Hepatocyte (in vitro differentiated cells): Measurements from ENCODE around the gene ARHGAP25. TPM values are rescaled to one million over a fixed set of nuclear protein-coding genes. Genes with fewer than 3 reads are reported as not detected.

ENCODE experiments used
- DNase-seq: peaks from one replicate; pipeline ENCODE4 v3.0.0-alpha.2; 2016; ENCODE audit warnings: low spot score
- H2AFZ ChIP-seq: fragments of 200-600 bp; sonication (generic); 2 replicates; pipeline ENCODE4 v1.6.0; 2016; ENCODE audit warnings: antibody characterized with exemption, mild to moderate bottlenecking
- H3K27ac ChIP-seq: fragments of 200-600 bp; sonication (generic); 2 replicates; pipeline ENCODE4 v1.5.1; 2016; ENCODE audit warnings: mild to moderate bottlenecking
- H3K27me3 ChIP-seq: fragments of 200-600 bp; sonication (generic); 2 replicates; pipeline ENCODE4 v1.6.1; 2016
- H3K36me3 ChIP-seq: fragments of 200-600 bp; sonication (generic); replicated peaks from 2 replicates; pipeline ENCODE4 v1.5.1; 2016; ENCODE audit warnings: low read depth; ENCODE audit not compliant: insufficient read depth
- H3K4me1 ChIP-seq: fragments of 200-600 bp; sonication (generic); 2 replicates; pipeline ENCODE4 v1.5.1; 2016; ENCODE audit warnings: mild to moderate bottlenecking, moderate library complexity; ENCODE audit not compliant: insufficient read depth
- H3K4me2 ChIP-seq: fragments of 200-600 bp; sonication (generic); 2 replicates; pipeline ENCODE4 v1.6.0; 2016
- H3K4me3 ChIP-seq: fragments of 200-600 bp; sonication (generic); 2 replicates; pipeline ENCODE4 v1.5.1; 2016; ENCODE audit warnings: mild to moderate bottlenecking
- H3K79me2 ChIP-seq: fragments of 200-600 bp; sonication (generic); 2 replicates; pipeline ENCODE4 v1.6.0; 2017; ENCODE audit warnings: mild to moderate bottlenecking
- H3K9me2 ChIP-seq: fragments of 200-600 bp; sonication (generic); replicated peaks from 2 replicates; pipeline ENCODE4 v1.6.0; 2017; ENCODE audit warnings: mild to moderate bottlenecking; ENCODE audit not compliant: insufficient read depth
- H3K9me3 ChIP-seq: fragments of 200-600 bp; sonication (generic); 2 replicates; pipeline ENCODE4 v1.5.1; 2016; ENCODE audit warnings: low read depth, mild to moderate bottlenecking
- H4K20me1 ChIP-seq: fragments of 200-600 bp; sonication (generic); 2 replicates; pipeline ENCODE4 v1.6.0; 2016; ENCODE audit warnings: mild to moderate bottlenecking; ENCODE audit not compliant: insufficient read depth, poor library complexity, severe bottlenecking
- EZH2 ChIP-seq: fragments of 200-600 bp; sonication (generic); IDR thresholded peaks from 2 replicates; pipeline ENCODE4 v1.6.1; 2016; ENCODE audit warnings: antibody characterized with exemption, mild to moderate bottlenecking, borderline replicate concordance
- EZH2phosphoT487 ChIP-seq: fragments of 200-600 bp; sonication (generic); IDR thresholded peaks from one replicate; pipeline ENCODE4 v1.6.1; 2018; ENCODE audit warnings: antibody characterized with exemption, mild to moderate bottlenecking, low read depth, moderate library complexity; ENCODE audit not compliant: unreplicated experiment, severe bottlenecking
- WGBS: methylation state at CpG from one replicate; pipeline ENCODE4 v1.1.6; 2016; ENCODE audit warnings: low lambda C conversion rate; ENCODE audit errors: missing lambda C conversion rate; 5-methylcytosine and 5-hydroxymethylcytosine counted together
- polyA plus RNA-seq: library from polyadenylated mRNA; unstranded; fragments of >200 nt; fragmentation: Nextera tagmentation; extraction: Ambion mirVana; gene quantifications from 2 replicates; pipeline ENCODE4 v1.2.1, GENCODE V29; 2016
- total RNA-seq: library from RNA; depleted of rRNA; stranded (reverse); fragments of >200 nt; gene quantifications from 2 replicates; pipeline ENCODE4 v1.2.3, GENCODE V29; 2014
- TF ChIP-seq, protein P1 (sequence below): fragments of 200-600 bp; sonication (generic); IDR thresholded peaks from 2 replicates; pipeline ENCODE4 v1.5.1; 2016; ENCODE audit warnings: antibody characterized with exemption, mild to moderate bottlenecking; ENCODE audit not compliant: poor library complexity

ARHGAP25 gene
- total and polyA plus RNA-seq, 2 experiments from 2014 or later = 0.21 to 0.47 TPM

DNA sequence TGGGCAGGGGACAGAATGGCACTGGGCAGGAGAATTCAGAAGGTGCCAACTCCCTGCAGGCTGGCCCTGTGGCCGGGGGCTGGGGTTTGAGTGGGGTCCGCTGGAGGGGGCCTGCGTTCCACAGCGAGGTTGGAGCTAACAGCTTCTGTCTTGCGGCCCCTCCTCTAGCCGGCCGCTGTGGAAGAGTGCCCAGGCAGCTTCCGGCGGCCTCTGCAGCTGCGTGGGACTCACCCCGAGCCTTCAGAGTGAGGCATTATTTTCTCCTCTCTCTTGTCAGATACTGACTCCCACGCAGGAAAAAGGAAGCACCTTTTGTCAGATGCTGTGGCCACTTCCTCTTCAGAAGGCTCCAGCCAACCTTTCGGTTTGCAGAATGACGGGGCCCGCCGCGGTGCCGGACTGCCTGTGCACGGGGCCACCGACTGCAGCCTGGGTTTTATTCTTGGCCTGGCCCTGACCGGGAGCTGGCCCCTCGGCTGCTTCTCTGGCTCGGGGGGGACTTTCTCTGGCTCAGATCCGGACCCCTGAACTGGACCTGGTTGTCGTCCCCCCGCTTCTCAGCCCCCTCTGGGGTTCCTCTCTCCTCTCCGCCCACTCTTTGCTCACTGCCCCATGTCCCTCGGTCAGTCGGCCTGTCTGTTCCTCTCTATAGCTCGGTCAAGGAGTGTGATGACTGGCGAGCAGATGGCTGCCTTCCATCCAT, 40.1 kb downstream of the ARHGAP25 start:
- Histone ChIP-seq H3K79me2 (no peaks in the 10 kb centered on the region), H3K27ac (no peak overlapping the region), H3K9me2 (no peaks in the 10 kb centered on the region), H3K4me3 (no peak overlapping the region), H3K27me3 (no peaks in the 10 kb centered on the region), H3K9me3 (no peaks in the 10 kb centered on the region), H3K4me2 (no peak overlapping the region), H3K36me3 (no peaks in the 10 kb centered on the region), H4K20me1 (no peaks in the 10 kb centered on the region), H2AFZ (no peak overlapping the region), H3K4me1 (no peaks in the 10 kb centered on the region)
- no peak for DNase-seq
- WGBS = 97% methylated on average over 23 of the region's 31 CpGs
- TF ChIP-seq EZH2phosphoT487 = no peak
- no peak for TF ChIP-seq EZH2
- TF ChIP-seq, protein P1, sequence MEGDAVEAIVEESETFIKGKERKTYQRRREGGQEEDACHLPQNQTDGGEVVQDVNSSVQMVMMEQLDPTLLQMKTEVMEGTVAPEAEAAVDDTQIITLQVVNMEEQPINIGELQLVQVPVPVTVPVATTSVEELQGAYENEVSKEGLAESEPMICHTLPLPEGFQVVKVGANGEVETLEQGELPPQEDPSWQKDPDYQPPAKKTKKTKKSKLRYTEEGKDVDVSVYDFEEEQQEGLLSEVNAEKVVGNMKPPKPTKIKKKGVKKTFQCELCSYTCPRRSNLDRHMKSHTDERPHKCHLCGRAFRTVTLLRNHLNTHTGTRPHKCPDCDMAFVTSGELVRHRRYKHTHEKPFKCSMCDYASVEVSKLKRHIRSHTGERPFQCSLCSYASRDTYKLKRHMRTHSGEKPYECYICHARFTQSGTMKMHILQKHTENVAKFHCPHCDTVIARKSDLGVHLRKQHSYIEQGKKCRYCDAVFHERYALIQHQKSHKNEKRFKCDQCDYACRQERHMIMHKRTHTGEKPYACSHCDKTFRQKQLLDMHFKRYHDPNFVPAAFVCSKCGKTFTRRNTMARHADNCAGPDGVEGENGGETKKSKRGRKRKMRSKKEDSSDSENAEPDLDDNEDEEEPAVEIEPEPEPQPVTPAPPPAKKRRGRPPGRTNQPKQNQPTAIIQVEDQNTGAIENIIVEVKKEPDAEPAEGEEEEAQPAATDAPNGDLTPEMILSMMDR = no peak

DNA sequence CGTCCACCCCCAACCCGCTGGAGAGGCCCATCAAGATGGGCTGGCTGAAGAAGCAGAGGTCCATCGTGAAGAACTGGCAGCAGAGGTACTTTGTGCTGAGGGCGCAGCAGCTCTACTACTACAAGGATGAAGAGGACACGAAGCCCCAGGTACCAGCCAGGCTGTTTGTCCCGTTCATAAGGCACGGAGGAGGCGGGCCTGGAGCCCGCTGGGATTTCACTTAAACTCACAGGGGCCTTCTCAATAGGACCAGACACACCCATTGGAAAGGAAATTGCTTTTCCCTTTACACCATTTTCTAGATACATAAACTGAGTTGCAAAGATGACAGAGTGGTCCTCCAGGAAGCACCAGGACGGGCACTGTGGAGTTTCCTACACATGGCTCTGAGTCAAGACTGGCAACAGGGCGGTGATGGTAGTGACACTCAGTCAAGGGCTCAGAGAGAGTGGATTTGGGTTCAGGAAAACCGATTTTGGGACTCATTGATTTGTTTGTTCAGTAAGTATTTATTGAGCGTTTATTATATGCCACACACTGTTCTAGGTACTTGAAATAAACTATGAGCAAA, 40.7 kb downstream of the ARHGAP25 start:
- Histone ChIP-seq H3K9me2 (no peaks in the 10 kb centered on the region), H3K27me3 (no peaks in the 10 kb centered on the region), H3K4me2 (no peak overlapping the region), H2AFZ (no peak overlapping the region), H3K27ac (no peak overlapping the region), H3K4me3 (no peak overlapping the region), H3K79me2 (no peaks in the 10 kb centered on the region), H4K20me1 (no peaks in the 10 kb centered on the region), H3K4me1 (no peaks in the 10 kb centered on the region), H3K9me3 (no peaks in the 10 kb centered on the region), H3K36me3 (no peaks in the 10 kb centered on the region)
- WGBS = 91% methylated on average over 13 of the region's 13 CpGs
- no peak for DNase-seq
- TF ChIP-seq EZH2 (no peak), EZH2phosphoT487 (no peak)
- TF ChIP-seq, protein P1 = no peak

DNA sequence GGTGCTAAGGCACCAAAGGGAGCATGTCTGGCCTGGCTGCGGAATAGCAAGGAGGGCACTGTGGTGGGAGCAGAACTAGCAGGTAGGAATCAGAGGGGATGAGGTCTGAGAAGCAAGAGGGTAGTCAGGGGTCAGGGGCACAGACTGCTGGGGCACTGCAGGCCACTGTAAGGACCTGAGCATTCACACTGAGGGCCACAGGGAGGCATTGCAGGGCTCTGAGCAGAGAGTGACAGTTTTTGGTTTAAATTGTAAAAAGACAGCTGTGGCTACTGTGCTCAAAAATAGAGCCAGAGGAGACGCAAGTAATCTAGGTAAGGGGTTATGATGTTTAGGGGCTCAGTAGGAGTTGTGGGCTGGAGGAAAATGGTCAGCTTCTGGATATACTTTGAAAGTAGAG, 41.5 kb downstream of the ARHGAP25 start:
- no peaks in the 10 kb centered on the region for H3K9me3 ChIP-seq
- no peaks in the 10 kb centered on the region for H4K20me1 ChIP-seq
- H3K9me2 ChIP-seq = no peaks in the 10 kb centered on the region
- H3K36me3 ChIP-seq = no peaks in the 10 kb centered on the region
- H2AFZ ChIP-seq = no peak overlapping the region
- no peaks in the 10 kb centered on the region for H3K27me3 ChIP-seq
- no peak overlapping the region for H3K4me2 ChIP-seq
- no peak overlapping the region for H3K27ac ChIP-seq
- TF ChIP-seq EZH2 (no peak), EZH2phosphoT487 (no peak)
- TF ChIP-seq, protein P1 = no peak
- H3K4me3 ChIP-seq = no peak overlapping the region
- WGBS = 81% methylated on average over 2 of the region's 2 CpGs
- H3K4me1 ChIP-seq = no peaks in the 10 kb centered on the region
- no peaks in the 10 kb centered on the region for H3K79me2 ChIP-seq
- DNase-seq = no peak
